Measurements from ENCODE around the gene PTPRT. TPM values are rescaled to one million over a fixed set of nuclear protein-coding genes. Genes with fewer than 3 reads are reported as not detected.

Gene PTPRT
- total RNA-seq, 1 donor from 2014 or later, result not detected

DNA sequence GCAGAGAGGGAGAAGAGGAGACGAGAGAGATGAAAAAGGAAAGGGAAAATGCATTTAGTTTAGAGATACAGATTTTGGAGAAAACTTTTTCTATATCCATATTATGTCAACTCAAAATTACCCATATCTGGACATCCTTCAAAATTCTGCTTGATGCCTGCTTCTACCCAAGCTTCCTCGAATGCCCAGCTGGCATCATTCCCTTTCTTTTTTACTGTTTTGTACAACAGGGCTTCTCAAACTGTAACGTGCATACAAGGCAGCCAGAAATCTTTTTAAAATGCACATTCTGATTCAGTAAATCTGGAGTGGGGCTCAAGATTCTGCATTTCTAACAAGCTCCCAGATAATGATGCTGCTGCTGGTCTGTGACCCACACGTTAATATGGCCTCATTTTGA is 1108.8 kb downstream of the PTPRT start:
- H3K9me3 Mint-ChIP-seq (ENCODE audit: low read depth), result peaks cover 24% of the 10 kb centered on the region
- TF ChIP-seq CTCF (IDR thresholded peaks at IDR 0.05), result no peak
- no peak overlapping the region for H3K4me3 Mint-ChIP-seq (ENCODE audit: unreplicated experiment)
- no peaks in the 10 kb centered on the region for H3K27me3 Mint-ChIP-seq (ENCODE audit: low read depth)
- H3K27ac Mint-ChIP-seq (ENCODE audit: unreplicated experiment), result no peak overlapping the region
- no peaks in the 10 kb centered on the region for H3K36me3 Mint-ChIP-seq (ENCODE audit: low read depth)
- no peak for DNase-seq (ENCODE audit: low spot score)
- no peaks in the 10 kb centered on the region for H3K4me1 Mint-ChIP-seq (ENCODE audit: low read depth)

- no peaks in the 10 kb centered on the region for H3K4me1 Mint-ChIP-seq (ENCODE audit: low read depth)
- peaks cover 22% of the 10 kb centered on the region for H3K9me3 Mint-ChIP-seq (ENCODE audit: low read depth)
- no peak overlapping the region for H3K27ac Mint-ChIP-seq (ENCODE audit: unreplicated experiment)
- H3K4me3 Mint-ChIP-seq (ENCODE audit: unreplicated experiment), result no peak overlapping the region
- H3K27me3 Mint-ChIP-seq (ENCODE audit: low read depth), result no peaks in the 10 kb centered on the region
- no peak for TF ChIP-seq CTCF (IDR thresholded peaks at IDR 0.05)
- no peak for DNase-seq (ENCODE audit: low spot score)
- no peaks in the 10 kb centered on the region for H3K36me3 Mint-ChIP-seq (ENCODE audit: low read depth)
Measured at GRCh38 chr20:42074944-42075343, 1114.8 kb downstream of the PTPRT start.

DNA sequence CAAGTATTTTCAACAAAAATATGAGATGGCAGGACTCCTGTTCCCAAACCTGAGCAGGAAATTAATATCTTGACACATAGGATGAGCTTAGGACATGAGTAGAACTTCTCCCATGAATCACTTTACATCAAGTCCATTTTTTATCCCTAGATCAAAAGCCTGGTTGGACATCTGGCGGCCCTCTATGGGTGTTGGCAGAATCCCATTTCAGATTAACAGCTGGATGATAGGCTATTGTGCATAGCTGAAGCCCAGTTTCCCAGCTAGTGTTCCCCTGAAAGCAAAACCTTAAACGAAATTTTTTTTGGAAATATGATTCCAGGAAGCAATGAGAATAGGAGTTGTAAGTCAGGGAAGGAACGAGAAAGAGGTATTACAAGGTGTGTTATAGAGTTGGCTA is 1122.1 kb downstream of the PTPRT start:
- no peak for DNase-seq (ENCODE audit: low spot score)
- Mint-ChIP-seq H3K4me3 (ENCODE audit: unreplicated experiment) (no peak overlapping the region), H3K27ac (ENCODE audit: unreplicated experiment) (no peak overlapping the region), H3K9me3 (ENCODE audit: low read depth) (peaks cover 6% of the 10 kb centered on the region), H3K4me1 (ENCODE audit: low read depth) (no peaks in the 10 kb centered on the region), H3K27me3 (ENCODE audit: low read depth) (no peaks in the 10 kb centered on the region), H3K36me3 (ENCODE audit: low read depth) (no peaks in the 10 kb centered on the region)
- no peak for TF ChIP-seq CTCF (IDR thresholded peaks at IDR 0.05)

DNA sequence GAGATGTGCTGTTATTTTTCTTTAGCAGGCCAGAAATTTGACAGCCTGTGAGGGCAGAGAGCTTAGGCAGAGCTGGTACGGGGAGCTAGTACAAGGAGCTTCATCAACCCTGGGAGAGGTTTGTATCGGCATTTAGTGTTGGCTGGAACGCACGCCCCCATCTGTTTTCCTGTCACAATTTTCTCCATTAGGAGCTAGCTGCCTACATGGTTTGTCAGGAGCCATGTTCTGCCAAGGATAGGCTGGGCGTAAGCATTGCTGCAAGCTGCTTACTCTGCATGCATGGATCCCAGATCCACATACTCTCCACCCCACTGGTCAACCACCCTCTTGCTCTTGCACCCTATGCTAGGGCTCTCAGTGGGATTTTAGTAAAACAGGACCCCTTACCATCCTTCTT is 1122.5 kb downstream of the PTPRT start:
- Mint-ChIP-seq H3K4me3 (ENCODE audit: unreplicated experiment) (no peak overlapping the region), H3K36me3 (ENCODE audit: low read depth) (no peaks in the 10 kb centered on the region), H3K27ac (ENCODE audit: unreplicated experiment) (no peak overlapping the region), H3K9me3 (ENCODE audit: low read depth) (peaks cover 3% of the 10 kb centered on the region), H3K27me3 (ENCODE audit: low read depth) (no peaks in the 10 kb centered on the region), H3K4me1 (ENCODE audit: low read depth) (no peaks in the 10 kb centered on the region)
- no peak for DNase-seq (ENCODE audit: low spot score)
- no peak for TF ChIP-seq CTCF (IDR thresholded peaks at IDR 0.05)

DNA sequence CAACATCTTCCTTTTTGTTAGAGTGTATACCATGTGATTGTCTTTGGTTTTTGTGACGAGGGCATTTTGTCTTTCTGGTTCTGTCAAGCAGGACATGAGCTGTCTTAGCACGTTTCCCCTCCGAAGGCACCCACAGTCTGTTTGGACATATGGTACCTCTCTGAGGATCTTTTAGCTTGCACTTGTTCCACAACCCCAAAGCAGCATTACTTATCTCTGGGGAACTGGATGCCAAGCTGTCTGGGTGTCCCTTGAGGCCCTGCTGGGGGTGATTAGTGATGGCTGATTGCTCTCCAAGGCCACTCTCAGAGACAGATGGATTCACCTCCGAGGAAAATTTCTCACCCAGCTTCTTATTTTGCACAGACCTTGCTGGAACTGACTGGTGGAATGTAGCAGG is 1126.6 kb downstream of the PTPRT start:
- Mint-ChIP-seq H3K27me3 (ENCODE audit: low read depth) (no peaks in the 10 kb centered on the region), H3K27ac (ENCODE audit: unreplicated experiment) (no peak overlapping the region), H3K9me3 (ENCODE audit: low read depth) (no peaks in the 10 kb centered on the region), H3K4me1 (ENCODE audit: low read depth) (no peaks in the 10 kb centered on the region), H3K4me3 (ENCODE audit: unreplicated experiment) (no peak overlapping the region), H3K36me3 (ENCODE audit: low read depth) (no peaks in the 10 kb centered on the region)
- DNase-seq (ENCODE audit: low spot score), result no peak
- TF ChIP-seq CTCF (IDR thresholded peaks at IDR 0.05), result no peak

All from chondrocyte (in vitro differentiated cells).